Dedifferentiated amniotic fluid mesenchymal stem cell (primary cell): ENCODE results near the gene SLC10A3.

Source experiments
- DNase-seq: peaks from one replicate; pipeline ENCODE4 v3.0.0-alpha.2; 2016; ENCODE audit errors: extremely low spot score

SLC10A3 gene

DNA sequence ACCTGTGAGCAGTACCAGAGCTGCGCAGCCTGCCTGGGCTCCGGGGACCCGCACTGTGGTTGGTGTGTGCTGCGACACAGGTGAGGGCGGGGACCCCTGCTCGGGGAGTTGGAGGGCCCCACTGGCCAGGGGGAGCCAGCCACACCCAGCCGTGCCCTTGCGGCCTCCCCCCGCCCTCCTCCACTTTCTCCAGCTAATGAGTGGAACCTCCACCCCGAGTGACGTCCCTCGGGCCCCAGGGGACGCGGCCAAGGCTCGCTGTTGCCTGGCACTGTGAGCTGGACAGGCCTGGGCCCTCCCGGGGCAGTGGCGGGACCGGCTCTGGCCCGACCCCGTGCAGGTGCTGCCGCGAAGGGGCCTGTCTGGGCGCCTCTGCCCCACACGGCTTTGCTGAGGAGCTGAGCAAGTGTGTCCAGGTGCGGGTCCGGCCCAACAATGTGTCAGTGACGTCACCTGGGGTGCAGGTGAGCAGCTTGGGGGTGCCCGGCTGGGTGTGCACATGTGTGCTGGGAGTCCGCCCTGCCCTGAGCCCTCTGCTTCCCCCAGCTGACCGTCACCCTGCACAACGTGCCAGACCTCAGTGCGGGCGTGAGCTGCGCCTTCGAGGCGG is 26.7 kb downstream of the SLC10A3 start:
- DNase-seq: no peak

DNA sequence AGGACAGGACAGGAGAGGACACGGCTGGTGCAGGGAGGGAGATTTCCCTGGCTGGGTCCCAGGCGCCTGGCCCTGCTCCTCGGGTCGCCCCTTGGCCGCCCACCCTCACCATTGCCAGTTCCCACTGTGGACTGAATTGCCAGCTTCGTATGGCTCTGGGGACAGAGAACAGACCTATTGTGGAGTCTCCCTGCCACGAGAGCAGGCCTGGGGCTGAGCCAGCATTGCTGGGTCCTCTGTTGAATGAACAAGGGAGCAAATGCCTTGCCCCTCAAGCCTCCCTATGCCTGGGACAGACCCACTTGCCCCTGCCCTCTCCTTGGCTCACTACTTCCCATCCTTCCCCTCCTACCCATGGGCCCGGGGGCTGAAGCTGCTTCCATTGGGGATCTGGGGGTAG is 28.0 kb downstream of the SLC10A3 start:
- no peak for DNase-seq

DNA sequence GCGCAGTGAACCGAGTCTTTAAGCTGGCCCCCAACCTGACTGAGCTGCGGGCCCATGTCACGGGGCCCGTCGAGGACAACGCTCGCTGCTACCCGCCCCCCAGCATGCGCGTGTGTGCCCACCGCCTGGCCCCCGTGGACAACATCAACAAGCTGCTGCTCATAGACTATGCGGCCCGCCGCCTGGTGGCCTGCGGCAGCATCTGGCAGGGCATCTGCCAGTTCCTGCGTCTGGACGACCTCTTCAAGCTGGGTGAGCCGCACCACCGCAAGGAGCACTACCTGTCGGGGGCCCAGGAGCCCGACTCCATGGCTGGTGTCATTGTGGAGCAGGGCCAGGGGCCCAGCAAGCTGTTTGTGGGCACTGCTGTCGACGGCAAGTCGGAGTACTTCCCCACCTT is 30.1 kb downstream of the SLC10A3 start:
- DNase-seq: no peak

DNA sequence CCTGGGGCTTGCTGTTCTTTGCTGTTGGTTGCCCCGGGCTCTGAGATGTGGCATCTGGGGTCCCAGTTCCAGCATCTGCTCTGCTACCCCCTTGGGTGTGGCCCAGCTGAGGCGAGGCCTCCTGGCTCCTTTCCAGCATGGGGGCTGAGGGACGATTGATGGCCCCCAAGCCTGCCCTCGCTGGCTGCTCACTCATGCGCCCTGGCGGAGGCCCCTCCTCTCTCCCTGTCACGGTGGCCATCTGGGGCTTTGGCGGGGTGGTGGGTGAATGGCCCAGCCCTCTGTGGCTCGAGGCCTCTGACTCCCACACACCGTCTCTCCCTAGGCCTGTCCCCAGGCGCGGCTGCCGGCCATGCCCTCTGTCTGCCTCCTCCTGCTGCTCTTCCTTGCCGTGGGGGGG is 30.6 kb downstream of the SLC10A3 start:
- no peak for DNase-seq

DNA sequence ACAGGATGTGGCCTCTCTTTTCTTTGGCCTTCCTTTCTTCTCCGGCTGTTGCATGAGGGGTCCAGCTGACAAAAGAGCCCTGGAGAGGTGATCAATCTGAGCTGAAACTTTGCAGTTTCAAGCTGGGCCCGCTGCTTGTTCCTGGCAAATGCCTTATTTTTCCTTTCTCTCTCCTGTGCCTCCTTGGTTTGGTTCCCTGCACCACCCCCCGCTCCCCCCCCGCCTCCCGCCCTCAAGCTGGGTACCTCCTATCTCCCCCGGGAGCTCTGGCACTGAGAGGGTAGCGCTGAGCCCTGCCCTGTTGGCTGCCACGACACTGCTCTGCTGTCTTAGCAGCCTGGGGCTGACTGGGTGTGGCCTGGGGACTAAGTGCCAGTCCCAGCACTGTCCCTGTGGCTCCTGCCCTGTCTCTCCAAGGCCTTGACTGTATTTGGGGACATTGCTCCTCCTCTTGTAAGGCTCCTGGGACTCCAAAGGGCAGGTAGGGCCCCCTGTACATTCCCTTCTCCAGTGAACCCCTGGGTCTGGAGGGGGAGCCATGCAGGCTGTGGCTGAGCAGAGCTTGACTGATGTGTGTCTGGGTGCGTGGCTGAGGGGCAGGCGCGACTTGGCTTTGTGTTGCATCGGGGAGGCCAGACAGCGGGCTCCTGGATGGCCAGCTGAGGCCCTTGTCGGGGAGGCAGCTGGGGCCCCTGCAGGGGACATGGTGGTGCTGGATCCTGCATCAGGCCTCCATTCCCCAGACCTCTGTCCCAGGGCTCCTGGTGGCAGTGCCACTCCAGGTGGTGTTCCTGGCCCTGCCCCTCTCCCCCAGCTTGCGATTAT is 31.3 kb downstream of the SLC10A3 start:
- peak; percentile 22 for DNase-seq

DNA sequence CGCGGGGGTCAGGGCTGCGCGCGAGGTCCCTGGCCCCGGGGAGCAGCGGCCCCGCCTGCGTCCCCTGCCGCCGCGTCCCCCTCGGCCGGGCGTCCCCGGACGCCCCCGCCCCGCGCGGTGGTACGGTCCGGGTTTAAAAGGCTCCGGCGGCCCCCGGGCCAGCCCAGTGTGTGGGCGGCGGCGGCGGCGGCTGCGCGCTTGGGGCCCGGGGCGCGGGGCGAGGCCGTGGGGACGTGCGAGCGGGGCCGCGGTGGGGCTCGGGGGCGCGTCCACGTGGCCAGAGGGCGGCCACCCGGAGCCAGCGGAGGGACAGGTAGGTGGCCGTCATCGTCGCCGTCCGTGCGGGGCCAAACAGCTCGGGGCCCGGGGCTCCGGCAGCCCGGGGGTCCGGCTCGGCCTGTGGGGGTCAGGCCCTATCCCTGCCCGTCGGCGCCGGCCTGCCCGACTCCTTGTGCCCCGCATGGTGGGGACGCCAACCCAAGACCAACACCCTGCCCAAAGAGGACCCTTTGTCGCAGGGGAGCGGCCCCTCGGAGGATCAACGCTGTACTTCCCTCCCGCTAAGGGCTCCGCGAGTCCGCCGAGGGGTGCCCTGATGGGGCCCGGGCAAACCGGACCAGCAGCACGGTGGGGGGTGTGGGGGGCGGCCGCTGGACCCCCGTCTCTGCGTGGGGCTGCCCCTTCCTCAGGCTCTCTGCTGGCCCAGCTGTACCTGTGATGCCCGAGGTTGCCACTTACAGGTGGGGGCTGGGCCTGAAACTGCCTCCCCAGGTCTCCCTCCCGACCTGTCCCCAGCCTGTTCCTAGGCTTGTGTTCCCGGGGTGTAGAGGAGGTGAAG is 32.1 kb downstream of the SLC10A3 start, which contains the start of gene PLXNA3:
TSS of gene PLXNA3 (plus strand) at position 166 of the 838 bp plus-strand sequence. CDS start 1,903 bp downstream, outside the sequence.
- no peak for DNase-seq

DNA sequence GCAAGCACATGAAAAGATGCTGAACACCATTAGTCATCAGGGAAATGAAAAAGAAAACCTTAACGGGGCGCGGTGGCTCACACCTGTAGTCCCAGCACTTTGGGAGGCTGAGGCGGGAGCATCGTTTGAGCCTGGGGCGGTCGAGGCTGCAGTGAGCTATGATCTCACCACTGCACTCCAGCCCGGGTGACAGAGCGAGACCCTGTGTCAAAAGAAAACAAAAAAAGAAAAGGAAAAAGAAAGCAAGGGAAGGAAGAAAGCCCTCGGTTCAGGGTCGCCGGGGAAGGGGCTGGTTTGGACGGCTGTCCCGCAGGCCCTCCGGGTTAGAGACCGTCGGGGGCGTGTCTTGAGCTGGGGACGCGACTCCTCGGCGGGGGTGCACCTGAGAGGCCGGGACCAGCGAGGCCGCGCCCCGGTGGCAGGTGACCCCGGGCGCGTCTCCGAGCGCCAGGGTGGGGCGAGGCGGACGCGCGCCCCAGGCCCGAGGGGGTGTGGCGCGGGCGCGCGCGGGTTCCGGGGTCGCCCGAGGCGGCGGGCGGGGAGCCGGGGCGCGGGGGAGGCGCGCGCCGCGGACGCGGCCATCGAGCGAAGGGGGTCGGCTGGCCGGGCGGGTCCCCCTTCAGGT is 32.8 kb downstream of the SLC10A3 start:
- DNase-seq: no peak

DNA sequence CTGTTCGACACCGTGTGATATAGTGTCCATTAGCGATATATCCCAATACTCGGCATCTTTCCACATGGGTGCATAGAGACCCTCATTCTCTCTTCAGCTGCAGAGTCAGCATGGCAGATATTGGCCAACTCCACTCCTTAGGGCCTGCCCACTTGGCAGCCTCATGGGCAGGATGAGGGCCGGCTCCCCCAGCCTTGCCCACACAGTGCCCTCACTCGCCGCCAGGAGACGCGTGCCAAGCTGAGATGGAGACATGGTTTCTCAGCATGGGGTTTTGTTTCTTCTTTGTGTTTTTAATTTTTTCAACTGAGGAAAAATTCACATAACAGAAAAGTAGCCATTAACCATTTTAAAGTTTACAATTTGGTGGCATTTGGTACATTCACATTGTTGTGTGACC is 37.6 kb downstream of the SLC10A3 start:
- DNase-seq: no peak

DNA sequence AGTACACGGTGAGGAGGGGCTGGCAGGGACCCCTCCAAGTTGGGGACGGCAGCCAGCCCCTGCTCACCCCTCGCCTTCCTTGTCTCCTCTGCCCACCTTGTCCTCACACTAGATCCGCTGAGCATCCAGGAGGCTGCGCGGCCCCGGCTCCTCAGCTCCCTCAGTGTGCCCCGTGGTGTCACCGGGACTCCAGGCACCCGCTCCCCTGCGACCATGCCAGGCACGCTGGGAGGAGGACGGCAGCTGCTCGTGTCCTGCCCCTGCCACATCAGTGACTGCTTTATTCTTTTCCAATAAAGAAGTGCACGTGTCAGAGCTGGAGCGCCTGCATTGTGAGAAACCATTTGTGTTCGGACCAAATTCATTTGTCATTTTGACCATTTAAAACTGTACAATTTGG is 40.1 kb downstream of the SLC10A3 start:
- no peak for DNase-seq

DNA sequence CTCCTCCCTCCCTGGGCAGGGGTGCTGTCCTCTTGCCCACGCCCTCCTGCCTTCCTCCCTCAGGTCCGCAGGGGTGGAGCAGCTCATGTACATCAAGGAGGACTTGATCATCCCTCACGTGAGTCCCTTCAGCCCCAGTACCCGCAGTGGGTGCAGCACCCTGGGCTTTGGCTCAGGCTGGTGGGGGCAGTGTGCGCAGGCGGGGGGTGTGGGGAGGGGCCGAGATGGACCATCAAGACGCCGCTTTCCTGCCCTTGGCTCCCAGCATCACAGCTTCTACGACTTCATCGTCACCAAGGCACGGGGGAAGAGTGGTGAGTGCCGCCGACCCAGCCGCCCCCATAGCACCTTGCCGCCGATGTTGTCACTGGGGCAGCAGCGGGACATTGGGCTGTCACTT is 40.8 kb downstream of the SLC10A3 start:
- DNase-seq: no peak

DNA sequence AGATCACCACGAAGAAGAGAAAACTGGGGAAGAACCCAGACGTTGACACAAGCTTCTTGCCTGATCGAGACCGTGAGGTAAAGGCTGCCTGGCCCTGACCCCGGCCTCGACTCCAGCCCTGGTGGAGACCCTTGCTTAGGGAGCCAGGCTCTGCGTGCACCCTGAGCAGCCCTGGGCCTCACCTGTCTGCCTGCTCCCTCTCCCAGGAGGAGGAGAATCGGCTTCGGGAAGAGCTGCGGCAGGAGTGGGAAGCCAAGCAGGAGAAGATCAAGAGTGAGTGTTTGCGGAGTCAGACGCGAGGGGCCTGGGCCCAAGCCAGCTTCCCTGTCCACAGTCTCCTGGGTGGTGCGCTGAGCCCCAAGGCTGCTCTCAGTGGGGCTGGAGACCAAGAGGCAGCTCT is 41.9 kb downstream of the SLC10A3 start:
- no peak for DNase-seq

DNA sequence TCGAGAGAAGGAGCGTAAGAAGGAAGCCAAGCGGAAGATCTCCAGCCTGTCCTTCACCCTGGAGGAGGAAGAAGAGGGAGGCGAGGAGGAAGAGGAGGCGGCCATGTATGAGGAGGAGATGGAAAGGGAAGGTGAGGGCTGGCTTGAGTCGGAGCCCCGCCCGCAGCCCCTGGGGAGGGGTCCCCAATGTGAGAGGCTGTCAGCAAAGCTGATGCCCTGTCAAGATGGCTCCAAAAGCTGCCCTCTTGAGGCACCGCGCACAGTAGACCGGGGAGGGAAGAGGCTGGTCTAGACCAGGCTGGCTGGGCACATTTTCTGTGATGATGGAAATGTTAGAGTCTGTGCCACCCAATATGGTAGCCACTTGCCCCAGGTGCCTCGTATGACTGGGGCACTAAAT is 44.0 kb downstream of the SLC10A3 start:
- DNase-seq: no peak

DNA sequence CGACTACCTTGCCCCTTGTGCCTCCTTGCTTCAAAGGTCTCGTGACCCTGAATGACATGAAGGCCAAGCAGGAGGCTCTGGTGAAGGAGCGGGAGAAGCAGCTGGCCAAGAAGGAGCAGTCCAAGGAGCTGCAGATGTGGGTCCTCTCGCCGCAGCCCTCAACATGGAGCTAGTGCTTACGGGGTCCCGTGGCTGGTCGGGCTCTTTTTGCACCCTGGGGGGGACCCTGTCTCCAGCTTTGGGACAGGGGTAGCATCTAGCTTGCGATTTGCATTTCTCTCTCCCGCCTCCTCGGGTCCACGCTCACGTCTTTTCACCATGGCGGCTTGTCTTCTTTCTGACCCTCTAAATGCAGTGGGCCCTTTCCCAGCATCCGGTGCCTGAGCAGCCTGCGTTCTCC is 44.7 kb downstream of the SLC10A3 start:
- no peak for DNase-seq

DNA sequence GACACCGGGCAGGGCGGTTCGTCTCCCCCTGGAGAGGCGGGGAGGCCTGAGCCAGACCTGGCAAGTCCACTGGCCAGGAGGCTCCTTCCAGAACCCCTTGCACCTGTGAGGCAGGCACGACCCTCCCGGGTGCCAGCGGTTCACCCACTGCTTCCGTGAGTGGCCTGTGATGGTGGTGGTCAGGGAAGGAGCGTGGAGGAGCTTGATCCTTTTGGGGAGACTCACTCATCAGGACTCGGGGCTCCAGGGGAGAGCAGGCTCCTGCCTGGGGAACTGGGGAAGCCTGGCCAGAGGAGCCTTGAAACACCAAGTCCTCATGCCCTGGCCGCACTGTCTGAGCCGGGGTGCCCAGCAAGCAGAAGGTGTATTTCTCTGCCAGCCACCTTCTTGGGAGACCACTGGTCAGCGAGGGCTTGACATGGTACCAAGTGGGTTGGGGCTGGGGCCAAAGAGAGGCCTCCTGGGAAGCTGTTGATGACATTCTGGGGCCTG is 45.6 kb downstream of the SLC10A3 start:
- DNase-seq: no peak

DNA sequence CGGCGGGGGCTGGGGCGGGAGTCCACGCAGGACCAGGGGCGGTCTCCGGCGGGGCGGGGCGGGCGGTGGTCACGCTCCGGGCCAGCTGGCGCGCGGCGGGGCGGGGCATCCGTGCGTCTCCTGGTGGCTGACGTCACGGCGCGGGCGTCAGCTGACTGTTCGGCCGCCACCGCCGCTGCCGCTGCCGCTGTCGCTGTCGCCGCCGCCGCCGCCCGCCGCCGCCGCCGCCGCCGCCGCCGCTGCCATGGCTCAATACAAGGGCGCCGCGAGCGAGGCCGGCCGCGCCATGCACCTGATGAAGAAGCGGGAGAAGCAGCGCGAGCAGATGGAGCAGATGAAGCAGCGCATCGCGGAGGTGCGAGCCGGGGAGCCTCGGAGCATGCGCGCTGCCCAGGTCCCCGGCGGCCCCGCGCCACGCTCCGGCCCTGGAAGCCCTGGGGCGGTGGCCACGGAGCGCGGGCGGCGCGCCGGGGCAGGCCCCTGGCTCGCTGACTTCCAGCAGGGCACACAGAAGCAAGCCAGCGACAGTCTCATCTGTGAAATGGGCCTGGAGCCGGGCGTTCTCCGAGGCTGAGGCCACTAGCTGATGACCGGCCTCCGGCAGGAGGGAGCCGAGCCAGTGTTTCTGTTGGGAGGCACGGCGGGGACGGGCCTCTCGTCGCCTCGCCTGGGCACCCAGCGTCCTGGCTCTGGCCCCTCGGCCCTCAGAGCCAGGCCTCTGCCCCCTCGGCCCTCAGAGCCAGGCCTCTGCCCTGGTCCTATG is 46.3 kb downstream of the SLC10A3 start, which contains the start of gene FAM50A:
TSS of gene FAM50A (plus strand) at position 150 of the 763 bp plus-strand sequence. CDS start at position 245, 95 bp downstream.
- DNase-seq: peak; percentile 30

DNA sequence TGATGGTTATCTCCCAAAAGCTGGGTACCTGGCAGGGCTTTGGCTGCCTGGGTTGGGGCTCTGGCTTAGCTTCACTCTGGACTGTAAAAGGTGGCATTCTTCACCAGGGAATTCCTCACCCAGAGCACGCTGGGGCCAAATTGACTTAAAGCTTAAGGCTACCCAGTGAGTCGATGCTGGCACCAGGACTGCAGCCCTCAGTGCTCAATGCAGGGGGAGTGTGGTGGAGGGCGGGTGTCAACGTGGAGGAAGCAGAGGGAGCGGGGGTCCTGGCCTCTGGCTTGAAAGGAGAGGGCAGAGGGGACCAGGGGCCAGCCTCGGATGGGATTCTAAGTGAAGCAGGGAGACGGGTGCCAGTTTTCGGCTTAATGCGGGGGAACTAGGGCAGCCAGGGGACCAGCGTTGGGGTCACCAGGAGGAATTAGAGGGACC is 46.9 kb downstream of the SLC10A3 start:
- DNase-seq: no peak

DNA sequence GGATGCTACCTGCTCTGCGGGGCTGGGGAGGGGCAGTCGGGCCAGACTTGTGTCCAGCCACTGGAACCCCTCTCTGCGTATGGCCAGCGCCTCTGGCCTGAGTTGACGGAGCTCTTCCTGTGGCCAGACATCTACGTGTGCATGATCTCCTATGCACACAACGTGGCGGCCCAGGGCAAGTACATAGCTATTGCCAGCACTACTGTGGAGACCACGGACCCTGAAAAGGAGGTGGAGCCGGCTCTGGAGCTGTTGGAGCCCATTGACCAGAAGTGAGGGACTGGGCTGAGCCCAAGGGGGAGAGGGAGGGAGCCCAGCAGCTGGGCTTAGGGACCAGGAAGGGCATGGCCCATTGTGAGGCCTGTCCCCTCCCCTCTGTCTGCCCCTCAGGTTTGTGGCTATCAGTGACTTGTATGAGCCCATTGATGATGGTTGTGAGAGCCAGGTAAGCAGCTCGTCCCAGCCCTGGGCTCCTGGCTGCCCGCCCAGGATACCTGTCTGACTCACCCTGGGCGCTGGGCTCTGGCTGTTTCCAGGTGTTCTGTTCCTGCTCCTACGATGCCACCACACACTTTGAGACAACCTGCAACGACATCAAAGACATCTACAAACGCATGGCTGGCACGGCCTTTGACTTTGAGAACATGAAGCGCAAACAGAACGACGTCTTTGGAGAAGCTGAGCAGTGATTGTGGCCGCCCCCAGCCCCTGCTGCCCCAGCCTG is 48.3 kb downstream of the SLC10A3 start:
- DNase-seq: no peak

DNA sequence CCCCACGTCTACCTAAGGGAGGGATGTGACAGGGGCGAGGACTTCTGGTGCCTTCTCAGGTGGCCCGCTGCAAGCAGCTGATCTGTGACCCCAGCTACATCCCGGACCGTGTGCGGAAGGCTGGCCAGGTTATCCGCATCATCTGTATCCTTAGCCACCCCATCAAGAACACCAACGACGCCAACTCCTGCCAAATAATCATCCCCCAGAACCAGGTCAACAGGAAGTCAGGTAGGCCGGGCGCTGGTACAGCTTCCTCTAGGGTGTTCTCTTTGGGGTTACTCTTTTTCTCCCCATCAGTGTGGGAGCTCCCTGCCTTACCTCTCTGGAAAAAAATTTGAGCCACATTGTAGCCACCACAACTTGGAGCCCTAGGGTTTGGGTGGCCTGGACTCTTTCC is 48.9 kb downstream of the SLC10A3 start:
- DNase-seq: no peak

DNA sequence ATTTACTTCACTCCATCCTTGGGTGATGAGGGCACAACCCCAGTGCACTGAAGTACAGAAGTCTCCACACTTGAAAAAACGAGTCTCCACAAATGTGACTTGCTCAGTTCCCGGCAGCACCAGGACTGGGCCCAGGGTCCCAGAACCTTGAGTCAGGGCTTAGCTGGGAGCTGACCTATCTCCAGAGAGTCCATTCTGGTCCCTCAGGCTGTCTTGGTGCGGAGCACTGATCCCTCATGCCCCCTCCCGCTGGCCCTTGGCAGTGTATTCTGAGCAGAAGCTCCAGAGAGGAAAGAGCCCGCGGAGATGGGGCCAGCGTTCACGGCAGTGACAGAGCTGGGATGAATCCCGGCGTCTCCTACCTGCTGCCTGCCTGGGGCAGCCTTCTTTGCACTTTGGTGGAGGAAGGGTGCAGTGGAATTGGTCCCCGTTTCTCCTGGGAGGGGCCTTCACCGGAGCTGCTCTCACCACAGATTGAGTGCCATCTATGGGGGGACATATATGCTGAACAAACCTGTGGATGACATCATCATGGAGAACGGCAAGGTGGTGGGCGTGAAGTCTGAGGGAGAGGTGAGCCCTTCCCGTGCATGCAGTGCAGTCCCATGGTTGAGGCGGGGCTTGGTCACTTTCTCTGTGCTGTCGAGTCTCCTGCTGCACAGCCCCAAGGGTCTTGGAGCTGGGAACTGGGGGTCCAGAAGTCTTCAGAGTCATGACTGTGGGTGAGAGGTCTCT is 49.6 kb downstream of the SLC10A3 start:
- no peak for DNase-seq

DNA sequence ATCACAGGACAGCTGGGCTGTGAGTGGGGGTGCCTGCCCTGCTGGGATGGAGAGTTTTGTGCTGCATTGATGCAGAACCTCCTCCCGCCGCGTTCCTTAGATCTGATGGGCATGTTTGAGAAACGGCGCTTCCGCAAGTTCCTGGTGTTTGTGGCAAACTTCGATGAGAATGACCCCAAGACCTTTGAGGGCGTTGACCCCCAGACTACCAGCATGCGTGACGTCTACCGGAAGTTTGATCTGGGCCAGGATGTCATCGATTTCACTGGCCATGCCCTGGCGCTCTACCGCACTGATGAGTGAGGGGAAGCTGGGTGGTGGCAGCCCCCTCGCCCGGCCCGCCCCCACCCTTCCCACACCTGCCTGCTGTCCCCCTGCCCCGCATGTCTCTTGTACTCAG is 50.6 kb downstream of the SLC10A3 start:
- DNase-seq: no peak
